HepG2 (cell line): ENCODE results near the gene CADPS.

Experiments
- FIP1L1 ChIP-seq: fragments of 200-400 bp; formaldehyde crosslinking; IDR thresholded peaks from 2 replicates; pipeline ENCODE4 v1.6.1; 2018; ENCODE audit warnings: low read depth, mild to moderate bottlenecking, low read length, moderate library complexity, borderline replicate concordance; ENCODE audit not compliant: insufficient read depth
- IRX3 ChIP-seq: sonication (generic); formaldehyde crosslinking; IDR thresholded peaks from 2 replicates; pipeline ENCODE4 v1.8.1; 2023; ENCODE audit warnings: mild to moderate bottlenecking, low read depth, missing genetic modification reagents, borderline replicate concordance
- USF2 ChIP-seq, 2 experiments: sonication (generic) in 1 of 2; formaldehyde crosslinking in 1 of 2; IDR thresholded peaks; 2 replicates each; pipeline versions ENCODE4 v1.5.1 to v1.6.1; 2011 to 2020; ENCODE audit warnings: borderline replicate concordance in 1 of 2, low read depth in 1 of 2, low read length in 1 of 2, mild to moderate bottlenecking in 1 of 2, missing genetic modification reagents in 1 of 2, moderate library complexity in 1 of 2
- ZHX1 ChIP-seq: sonication (generic); formaldehyde crosslinking; IDR thresholded peaks from 2 replicates; pipeline ENCODE4 v1.8.1; 2022; ENCODE audit warnings: low read depth, mild to moderate bottlenecking, missing genetic modification reagents

- TF ChIP-seq ZHX1 (CRISPR knock-in tag) (no peak), USF2 (IDR thresholded peaks at IDR 0.05; ENCODE audit: low read depth, low read length) (no peak), USF2 (CRISPR knock-in tag; IDR thresholded peaks at IDR 0.05; ENCODE audit: borderline replicate concordance) (no peak), IRX3 (CRISPR knock-in tag) (no peak), FIP1L1 (no peak)
Observed at GRCh38 chr3:62500556-62501288, 374.5 kb downstream of the CADPS start.
